SH-SY5Y (cell line): ENCODE measurements around the gene PDGFB.

Experiments
- GATA2 ChIP-seq: IDR thresholded peaks from 2 replicates; pipeline ENCODE4 v1.6.1; 2011; ENCODE audit warnings: mild to moderate bottlenecking, low read depth, low read length
- GATA3 ChIP-seq: IDR thresholded peaks from 2 replicates; pipeline ENCODE4 v1.6.1; 2011; ENCODE audit warnings: low read depth, mild to moderate bottlenecking, low read length, moderate library complexity

DNA sequence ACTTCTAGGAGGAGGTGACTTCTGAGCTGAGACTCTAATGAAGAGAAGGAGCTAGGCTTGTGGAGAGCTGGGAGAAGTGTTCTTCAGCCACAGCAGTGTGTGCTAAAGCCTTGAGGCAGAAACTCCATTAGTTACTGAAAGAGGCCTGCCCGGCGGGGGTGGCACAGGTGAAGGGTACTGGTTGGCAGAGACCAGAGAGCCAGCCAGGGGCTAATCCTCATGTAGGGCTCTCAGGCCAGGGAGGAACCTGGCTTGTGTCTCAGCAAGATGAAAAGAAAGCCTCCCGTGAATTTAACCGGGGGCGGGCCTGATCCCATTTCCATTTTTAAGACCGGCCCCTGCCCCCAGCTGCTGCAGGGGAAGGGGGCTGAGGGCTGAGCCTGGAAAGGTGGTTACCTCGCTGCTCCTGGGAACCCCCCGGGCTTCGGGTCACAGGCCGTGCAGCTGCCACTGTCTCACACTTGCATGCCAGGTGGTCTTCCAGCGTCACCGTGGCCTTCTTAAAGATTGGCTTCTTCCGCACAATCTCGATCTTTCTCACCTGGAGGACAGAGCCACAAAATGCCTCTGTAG, 15.0 kb downstream of the PDGFB start:
- TF ChIP-seq GATA2: no peak
- no peak for TF ChIP-seq GATA3
